Keratinocyte (primary cell): ENCODE measurements around the gene C19orf85. TPM values are rescaled to one million over a fixed set of nuclear protein-coding genes. Genes with fewer than 3 reads are reported as not detected.

Experiments used
- DNase-seq: peaks from one replicate; pipeline ENCODE4 v3.0.0-alpha.2; 2011; ENCODE audit warnings: low read depth, missing footprints, low spot score
- FAIRE-seq: peaks from 2 replicates; lab custom pipeline; 2011; peaks lifted over from hg19 to GRCh38; lab: Jason Lieb, UNC
- H2AFZ ChIP-seq: 2 replicates; pipeline ENCODE4 v1.6.0; 2012; ENCODE audit warnings: low read length, control low read depth, inconsistent platforms; ENCODE audit not compliant: control insufficient read depth
- H3K27ac ChIP-seq: 2 replicates; pipeline ENCODE4 v1.5.1; 2011; ENCODE audit warnings: low read length; ENCODE audit not compliant: control insufficient read depth, insufficient read depth
- H3K27me3 ChIP-seq: 3 replicates; pipeline ENCODE4 v1.6.0; 2011; ENCODE audit warnings: low read length; ENCODE audit not compliant: control insufficient read depth, insufficient read depth; ENCODE audit errors: extremely low read depth
- H3K36me3 ChIP-seq, 2 experiments: 2 replicates in 1 of 2; 3 replicates in 1 of 2; pipeline ENCODE4 v1.5.1; 2011; ENCODE audit warnings: low read length in 2 of 2, mild to moderate bottlenecking in 1 of 2; ENCODE audit not compliant: control insufficient read depth in 2 of 2, insufficient read depth in 2 of 2; ENCODE audit errors: extremely low read depth in 1 of 2
- H3K4me1 ChIP-seq: 3 replicates; pipeline ENCODE4 v1.5.1; 2011; ENCODE audit warnings: low read length; ENCODE audit not compliant: control insufficient read depth, insufficient read depth; ENCODE audit errors: extremely low read depth
- H3K4me2 ChIP-seq: 3 replicates; pipeline ENCODE4 v1.6.0; 2011; ENCODE audit warnings: low read depth, low read length; ENCODE audit not compliant: control insufficient read depth, insufficient read depth; ENCODE audit errors: extremely low read depth
- H3K4me3 ChIP-seq, 3 experiments: fragments of 200-600 bp in 1 of 3; sonication (generic) in 1 of 3; 2 replicates in 2 of 3; 3 replicates in 1 of 3; pipeline ENCODE4 v1.5.1; 2011 to 2016; ENCODE audit warnings: low read length in 3 of 3, mild to moderate bottlenecking in 3 of 3, control low read depth in 2 of 3, inconsistent platforms in 1 of 3, low read depth in 1 of 3, mixed read lengths in 1 of 3, mixed run types in 1 of 3, moderate library complexity in 1 of 3; ENCODE audit not compliant: control insufficient read depth in 2 of 3, insufficient read depth in 2 of 3; ENCODE audit errors: extremely low read depth in 1 of 3
- H3K79me2 ChIP-seq: 2 replicates; pipeline ENCODE4 v1.6.0; 2012; ENCODE audit warnings: low read length; ENCODE audit not compliant: control insufficient read depth, insufficient read depth
- H3K9ac ChIP-seq: 3 replicates; pipeline ENCODE4 v1.6.0; 2011; ENCODE audit warnings: low read length; ENCODE audit not compliant: control insufficient read depth, insufficient read depth; ENCODE audit errors: extremely low read depth
- H3K9me1 ChIP-seq: 3 replicates; pipeline ENCODE4 v1.6.0; 2011; ENCODE audit warnings: low read length; ENCODE audit not compliant: control insufficient read depth, insufficient read depth; ENCODE audit errors: extremely low read depth
- H3K9me3 ChIP-seq: 2 replicates; pipeline ENCODE4 v1.5.1; 2012; ENCODE audit warnings: low read depth, low read length; ENCODE audit not compliant: control insufficient read depth
- H4K20me1 ChIP-seq: 3 replicates; pipeline ENCODE4 v1.6.0; 2011; ENCODE audit warnings: low read length; ENCODE audit not compliant: control insufficient read depth, insufficient read depth; ENCODE audit errors: extremely low read depth
- EZH2 ChIP-seq: IDR thresholded peaks from one replicate; pipeline ENCODE4 v1.6.1; 2012; ENCODE audit warnings: inconsistent platforms, mild to moderate bottlenecking, low read length, moderate library complexity
- dilution Hi-C: fragments of 300-500 bp; cut with MboI; formaldehyde crosslinking; loops from one replicate; pipeline ENCODE4 v1.7.0; 2020; ENCODE audit warnings: low sequenced_read_pairs; ENCODE audit not compliant: extremely low pct_ligation_motif_present
- polyA plus RNA-seq, 5 experiments: library from polyadenylated mRNA; depleted of rRNA in 3 of 5; stranded (reverse) in 3 of 5; stranded (forward) in 1 of 5; unstranded in 1 of 5; fragments of >200 nt; gene quantifications; 1 replicate in 1 of 5; 2 replicates in 3 of 5; 3 replicates in 1 of 5; pipeline versions ENCODE4 v1.2.1 to v1.2.3, GENCODE V29; 2011 to 2012; ENCODE audit warnings: missing spikeins in 2 of 5, low read depth in 1 of 5, low replicate concordance in 1 of 5
- TF ChIP-seq, protein P1 (sequence below), 3 experiments: IDR thresholded peaks in 1 of 3; conservative IDR thresholded peaks in 1 of 3; optimal IDR thresholded peaks in 1 of 3; 2 replicates in 2 of 3; 3 replicates in 1 of 3; pipeline versions ENCODE3 to v1.5.1; 2011; ENCODE audit warnings: low read length in 3 of 3, mild to moderate bottlenecking in 3 of 3, moderate library complexity in 2 of 3, control low read depth in 1 of 3, inconsistent platforms in 1 of 3; ENCODE audit not compliant: insufficient read depth in 2 of 3; ENCODE audit errors: extremely low read depth in 1 of 3

The C19orf85 gene
- polyA plus RNA-seq, 1 donor (not counting 4 experiments of a cell fraction or from before 2014, with no cell fraction given), result not detected

DNA sequence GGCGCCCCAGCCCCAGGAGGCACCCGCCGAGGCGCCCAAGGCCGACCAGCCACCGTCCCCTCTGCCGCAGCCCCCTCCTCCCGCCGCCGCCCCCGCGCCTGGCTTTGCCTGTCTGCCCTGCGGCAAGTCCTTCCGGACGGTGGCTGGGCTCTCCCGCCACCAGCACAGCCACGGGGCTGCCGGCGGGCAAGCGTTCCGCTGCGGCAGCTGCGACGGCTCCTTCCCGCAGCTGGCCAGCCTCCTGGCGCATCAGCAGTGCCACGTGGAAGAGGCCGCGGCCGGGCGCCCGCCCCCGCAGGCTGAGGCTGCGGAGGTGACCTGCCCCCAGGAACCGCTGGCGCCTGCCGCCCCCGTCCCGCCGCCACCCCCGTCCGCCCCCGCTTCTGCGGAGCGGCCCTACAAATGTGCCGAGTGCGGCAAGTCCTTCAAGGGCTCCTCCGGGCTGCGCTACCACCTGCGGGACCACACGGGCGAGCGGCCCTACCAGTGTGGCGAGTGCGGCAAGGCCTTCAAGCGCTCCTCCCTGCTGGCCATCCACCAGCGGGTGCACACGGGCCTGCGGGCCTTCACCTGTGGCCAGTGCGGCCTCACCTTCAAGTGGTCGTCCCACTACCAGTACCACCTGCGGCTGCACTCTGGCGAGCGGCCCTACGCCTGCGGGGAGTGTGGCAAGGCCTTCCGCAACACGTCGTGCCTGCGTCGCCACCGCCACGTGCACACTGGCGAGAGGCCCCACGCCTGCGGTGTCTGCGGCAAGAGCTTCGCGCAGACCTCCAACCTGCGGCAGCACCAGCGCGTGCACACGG lies 17.8 kb upstream of the C19orf85 start:
- Histone ChIP-seq H3K4me2 (no peak overlapping the region), H3K27ac (no peak overlapping the region), H3K9ac (no peak overlapping the region), H3K9me1 (peaks cover 3% of the 10 kb centered on the region), H3K79me2 (peaks cover 22% of the 10 kb centered on the region), H4K20me1 (no peaks in the 10 kb centered on the region), H3K9me3 (no peaks in the 10 kb centered on the region), H3K36me3 (peaks cover 0 to 5% of the 10 kb centered on the region in 2 experiments), H3K4me1 (peaks cover 25% of the 10 kb centered on the region), H3K27me3 (no peaks in the 10 kb centered on the region), H3K4me3 (no peak overlapping the region), H2AFZ (no peak overlapping the region)
- TF ChIP-seq, protein P1, sequence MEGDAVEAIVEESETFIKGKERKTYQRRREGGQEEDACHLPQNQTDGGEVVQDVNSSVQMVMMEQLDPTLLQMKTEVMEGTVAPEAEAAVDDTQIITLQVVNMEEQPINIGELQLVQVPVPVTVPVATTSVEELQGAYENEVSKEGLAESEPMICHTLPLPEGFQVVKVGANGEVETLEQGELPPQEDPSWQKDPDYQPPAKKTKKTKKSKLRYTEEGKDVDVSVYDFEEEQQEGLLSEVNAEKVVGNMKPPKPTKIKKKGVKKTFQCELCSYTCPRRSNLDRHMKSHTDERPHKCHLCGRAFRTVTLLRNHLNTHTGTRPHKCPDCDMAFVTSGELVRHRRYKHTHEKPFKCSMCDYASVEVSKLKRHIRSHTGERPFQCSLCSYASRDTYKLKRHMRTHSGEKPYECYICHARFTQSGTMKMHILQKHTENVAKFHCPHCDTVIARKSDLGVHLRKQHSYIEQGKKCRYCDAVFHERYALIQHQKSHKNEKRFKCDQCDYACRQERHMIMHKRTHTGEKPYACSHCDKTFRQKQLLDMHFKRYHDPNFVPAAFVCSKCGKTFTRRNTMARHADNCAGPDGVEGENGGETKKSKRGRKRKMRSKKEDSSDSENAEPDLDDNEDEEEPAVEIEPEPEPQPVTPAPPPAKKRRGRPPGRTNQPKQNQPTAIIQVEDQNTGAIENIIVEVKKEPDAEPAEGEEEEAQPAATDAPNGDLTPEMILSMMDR (optimal IDR thresholded peaks at IDR 0.05 in 1 of 3, IDR thresholded peaks at IDR 0.05 in 1 of 3, conservative IDR thresholded peaks at IDR 0.05 in 1 of 3; ENCODE audit: extremely low read depth in 1 of 3, insufficient read depth in 2 of 3, low read length in 3 of 3), result no peak
- no peak for TF ChIP-seq EZH2
- FAIRE-seq (no peak), DNase-seq (no peak)
- dilution Hi-C loops, result no loop called here

DNA sequence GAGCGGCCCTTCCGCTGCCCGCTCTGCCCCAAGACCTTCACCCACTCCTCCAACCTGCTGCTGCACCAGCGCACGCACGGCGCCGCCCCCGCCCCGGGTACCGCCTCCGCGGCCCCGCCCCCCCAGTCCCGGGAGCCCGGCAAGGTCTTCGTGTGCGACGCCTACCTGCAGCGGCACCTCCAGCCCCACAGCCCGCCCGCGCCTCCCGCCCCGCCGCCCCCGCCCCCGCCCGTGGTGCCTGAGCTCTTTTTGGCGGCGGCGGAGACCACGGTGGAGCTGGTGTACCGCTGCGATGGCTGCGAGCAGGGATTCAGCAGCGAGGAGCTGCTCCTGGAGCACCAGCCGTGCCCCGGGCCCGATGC lies 17.2 kb upstream of the C19orf85 start:
- dilution Hi-C loops, result no loop called here

More for the DNA sequence above, 17.2 kb upstream of the C19orf85 start:
- Histone ChIP-seq H3K36me3 (peaks cover 0 to 5% of the 10 kb centered on the region in 2 experiments), H3K4me1 (peaks cover 20% of the 10 kb centered on the region), H3K27me3 (no peaks in the 10 kb centered on the region), H3K27ac (no peak overlapping the region), H4K20me1 (no peaks in the 10 kb centered on the region), H3K4me3 (no peak overlapping the region), H3K79me2 (peaks cover 22% of the 10 kb centered on the region), H3K9me1 (no peaks in the 10 kb centered on the region), H3K9ac (no peak overlapping the region), H2AFZ (no peak overlapping the region), H3K9me3 (no peaks in the 10 kb centered on the region), H3K4me2 (no peak overlapping the region)
- DNase-seq (no peak), FAIRE-seq (no peak)
- no peak for TF ChIP-seq EZH2
- TF ChIP-seq, protein P1 (optimal IDR thresholded peaks at IDR 0.05 in 1 of 3, IDR thresholded peaks at IDR 0.05 in 1 of 3, conservative IDR thresholded peaks at IDR 0.05 in 1 of 3; ENCODE audit: extremely low read depth in 1 of 3, insufficient read depth in 2 of 3, low read length in 3 of 3), result no peak
